Stomach smooth muscle (tissue), 2 donors: ENCODE measurements around the gene TMEM267.
"Not testable (repeated sequence)": the region's sequence is repeated elsewhere in the genome, so short reads cannot be mapped to it uniquely, and the experiment has no call there.

Experiments used
- H3K27ac ChIP-seq: one replicate; pipeline ENCODE4 v1.7.0; 2013; ENCODE audit warnings: mild to moderate bottlenecking, low read length, inconsistent platforms
- H3K27me3 ChIP-seq, 2 donors: one replicate each; pipeline ENCODE4 v1.7.0; 2013; ENCODE audit warnings: low read length in 2 of 2; ENCODE audit not compliant: insufficient read depth in 2 of 2, control insufficient read depth in 1 of 2
- H3K36me3 ChIP-seq, 2 donors: one replicate each; pipeline ENCODE4 v1.7.0; 2013; ENCODE audit warnings: low read length in 2 of 2; ENCODE audit not compliant: control insufficient read depth in 2 of 2, insufficient read depth in 2 of 2
- H3K4me1 ChIP-seq: one replicate; pipeline ENCODE4 v1.7.0; 2013; ENCODE audit warnings: low read length; ENCODE audit not compliant: control insufficient read depth, insufficient read depth
- H3K4me3 ChIP-seq, 2 donors: one replicate each; pipeline ENCODE4 v1.7.0; 2013; ENCODE audit warnings: low read length in 2 of 2
- H3K9ac ChIP-seq, 2 donors: one replicate each; pipeline ENCODE4 v1.7.0; 2013; ENCODE audit warnings: low read length in 2 of 2, mild to moderate bottlenecking in 1 of 2
- H3K9me3 ChIP-seq, 2 donors: one replicate each; pipeline ENCODE4 v1.7.0; 2013; ENCODE audit warnings: low read length in 2 of 2; ENCODE audit not compliant: control insufficient read depth in 2 of 2
- donor health status: healthy.
- donor health status: Pancreatic carcinoma.

Gene TMEM267

GRCh38 chr5:43409809-43410271, 73.8 kb downstream of the TMEM267 start:
- H3K36me3 ChIP-seq = no peaks in the 10 kb centered on the region
- no peaks in the 10 kb centered on the region for H3K27me3 ChIP-seq
- no peak overlapping the region for H3K9ac ChIP-seq
- no peaks in the 10 kb centered on the region for H3K9me3 ChIP-seq
- no peak overlapping the region for H3K4me3 ChIP-seq
- H3K27ac ChIP-seq = no peak overlapping the region
- peaks cover 2% of the 10 kb centered on the region for H3K4me1 ChIP-seq

DNA sequence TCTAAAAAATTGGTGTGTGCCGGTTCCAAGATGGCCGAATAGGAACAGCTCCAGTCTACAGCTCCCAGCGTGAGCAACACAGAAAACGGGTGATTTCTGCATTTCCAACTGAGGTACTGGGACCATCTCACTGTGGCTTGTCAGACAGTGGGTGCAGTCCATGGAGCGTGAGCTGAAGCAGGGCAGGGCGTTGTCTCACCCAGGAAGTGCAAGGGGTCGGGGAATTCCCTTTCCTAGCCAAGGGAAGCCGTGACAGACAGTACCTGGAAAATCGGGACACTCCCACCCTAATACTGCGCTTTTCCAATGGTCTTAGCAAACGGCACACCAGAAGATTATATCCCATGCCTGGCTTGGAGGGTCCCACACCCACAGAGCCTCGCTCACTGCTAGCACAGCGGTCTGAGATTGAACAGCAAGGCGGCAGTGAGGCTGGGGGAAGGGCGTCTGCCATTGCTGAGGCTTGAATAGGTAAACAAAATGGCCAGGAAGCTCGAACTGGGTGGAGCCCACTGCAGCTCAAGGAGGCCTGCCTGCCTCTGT, 81.1 kb downstream of the TMEM267 start:
- not testable (repeated sequence) for H3K4me1 ChIP-seq, H3K27me3 ChIP-seq, H3K36me3 ChIP-seq, H3K4me3 ChIP-seq, H3K9ac ChIP-seq, H3K27ac ChIP-seq, H3K9me3 ChIP-seq

- H3K27me3 ChIP-seq = no peaks in the 10 kb centered on the region
- H3K4me1 ChIP-seq = peaks cover 6% of the 10 kb centered on the region
- peaks cover 0 to 3% of the 10 kb centered on the region in 2 donors for H3K9me3 ChIP-seq
- no peak overlapping the region for H3K4me3 ChIP-seq
- no peaks in the 10 kb centered on the region for H3K36me3 ChIP-seq
- H3K9ac ChIP-seq = no peak overlapping the region
- H3K27ac ChIP-seq = no peak overlapping the region
Measured at GRCh38 chr5:43401827-43402226, 81.8 kb downstream of the TMEM267 start.

DNA sequence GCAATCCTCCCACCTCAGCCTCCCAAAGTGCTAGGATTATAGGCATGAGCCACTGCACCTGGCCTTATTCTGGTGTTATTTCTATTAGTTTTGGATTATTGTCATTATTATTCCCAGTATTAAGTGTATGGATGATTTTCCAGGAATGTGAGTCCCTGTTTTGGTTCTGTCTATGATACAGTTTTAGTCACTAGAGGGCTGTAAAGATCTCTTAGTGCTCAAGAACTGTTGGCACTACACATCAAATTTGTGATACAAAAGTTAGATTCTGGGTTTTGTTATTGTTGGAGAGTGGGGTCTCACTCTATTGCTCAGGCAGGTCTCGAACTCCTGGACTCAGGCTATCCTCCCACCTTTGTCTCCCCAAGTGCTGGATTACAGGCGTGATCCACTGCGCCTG, 83.6 kb downstream of the TMEM267 start:
- Histone ChIP-seq H3K9me3 (peaks cover 0 to 3% of the 10 kb centered on the region in 2 donors), H3K4me3 (no peak overlapping the region), H3K9ac (no peak overlapping the region), H3K36me3 (no peaks in the 10 kb centered on the region), H3K27ac (no peak overlapping the region), H3K27me3 (no peaks in the 10 kb centered on the region), H3K4me1 (peaks cover 8% of the 10 kb centered on the region)

GRCh38 chr5:43396762-43397304, 86.8 kb downstream of the TMEM267 start:
- peak overlapping the region; percentile 39 to 66 for H3K9ac ChIP-seq
- no peak overlapping the region for H3K27ac ChIP-seq
- H3K36me3 ChIP-seq = no peaks in the 10 kb centered on the region
- H3K9me3 ChIP-seq = peaks cover 0 to 2% of the 10 kb centered on the region in 2 donors
- H3K4me3 ChIP-seq = peak overlapping the region; percentile 78 to 79
- peaks cover 8% of the 10 kb centered on the region for H3K4me1 ChIP-seq
- H3K27me3 ChIP-seq = no peaks in the 10 kb centered on the region
